Hepatocyte (in vitro differentiated cells): ENCODE data around the gene PFKM. TPM values are rescaled to one million over a fixed set of nuclear protein-coding genes. Genes with fewer than 3 reads are reported as not detected.

ENCODE experiments used
- DNase-seq: peaks from one replicate; pipeline ENCODE4 v3.0.0-alpha.2; 2016; ENCODE audit warnings: low spot score
- H2AFZ ChIP-seq: fragments of 200-600 bp; sonication (generic); 2 replicates; pipeline ENCODE4 v1.6.0; 2016; ENCODE audit warnings: antibody characterized with exemption, mild to moderate bottlenecking
- H3K27ac ChIP-seq: fragments of 200-600 bp; sonication (generic); 2 replicates; pipeline ENCODE4 v1.5.1; 2016; ENCODE audit warnings: mild to moderate bottlenecking
- H3K27me3 ChIP-seq: fragments of 200-600 bp; sonication (generic); 2 replicates; pipeline ENCODE4 v1.6.1; 2016
- H3K36me3 ChIP-seq: fragments of 200-600 bp; sonication (generic); replicated peaks from 2 replicates; pipeline ENCODE4 v1.5.1; 2016; ENCODE audit warnings: low read depth; ENCODE audit not compliant: insufficient read depth
- H3K4me1 ChIP-seq: fragments of 200-600 bp; sonication (generic); 2 replicates; pipeline ENCODE4 v1.5.1; 2016; ENCODE audit warnings: mild to moderate bottlenecking, moderate library complexity; ENCODE audit not compliant: insufficient read depth
- H3K4me2 ChIP-seq: fragments of 200-600 bp; sonication (generic); 2 replicates; pipeline ENCODE4 v1.6.0; 2016
- H3K4me3 ChIP-seq: fragments of 200-600 bp; sonication (generic); 2 replicates; pipeline ENCODE4 v1.5.1; 2016; ENCODE audit warnings: mild to moderate bottlenecking
- H3K79me2 ChIP-seq: fragments of 200-600 bp; sonication (generic); 2 replicates; pipeline ENCODE4 v1.6.0; 2017; ENCODE audit warnings: mild to moderate bottlenecking
- H3K9me2 ChIP-seq: fragments of 200-600 bp; sonication (generic); replicated peaks from 2 replicates; pipeline ENCODE4 v1.6.0; 2017; ENCODE audit warnings: mild to moderate bottlenecking; ENCODE audit not compliant: insufficient read depth
- H3K9me3 ChIP-seq: fragments of 200-600 bp; sonication (generic); 2 replicates; pipeline ENCODE4 v1.5.1; 2016; ENCODE audit warnings: low read depth, mild to moderate bottlenecking
- H4K20me1 ChIP-seq: fragments of 200-600 bp; sonication (generic); 2 replicates; pipeline ENCODE4 v1.6.0; 2016; ENCODE audit warnings: mild to moderate bottlenecking; ENCODE audit not compliant: insufficient read depth, poor library complexity, severe bottlenecking
- CTCF ChIP-seq: fragments of 200-600 bp; sonication (generic); IDR thresholded peaks from 2 replicates; pipeline ENCODE4 v1.5.1; 2016; ENCODE audit warnings: antibody characterized with exemption, mild to moderate bottlenecking; ENCODE audit not compliant: poor library complexity
- EZH2 ChIP-seq: fragments of 200-600 bp; sonication (generic); IDR thresholded peaks from 2 replicates; pipeline ENCODE4 v1.6.1; 2016; ENCODE audit warnings: antibody characterized with exemption, mild to moderate bottlenecking, borderline replicate concordance
- EZH2phosphoT487 ChIP-seq: fragments of 200-600 bp; sonication (generic); IDR thresholded peaks from one replicate; pipeline ENCODE4 v1.6.1; 2018; ENCODE audit warnings: antibody characterized with exemption, mild to moderate bottlenecking, low read depth, moderate library complexity; ENCODE audit not compliant: unreplicated experiment, severe bottlenecking
- WGBS: methylation state at CpG from one replicate; pipeline ENCODE4 v1.1.6; 2016; ENCODE audit warnings: low lambda C conversion rate; ENCODE audit errors: missing lambda C conversion rate; 5-methylcytosine and 5-hydroxymethylcytosine counted together
- polyA plus RNA-seq: library from polyadenylated mRNA; unstranded; fragments of >200 nt; fragmentation: Nextera tagmentation; extraction: Ambion mirVana; gene quantifications from 2 replicates; pipeline ENCODE4 v1.2.1, GENCODE V29; 2016
- total RNA-seq: library from RNA; depleted of rRNA; stranded (reverse); fragments of >200 nt; gene quantifications from 2 replicates; pipeline ENCODE4 v1.2.3, GENCODE V29; 2014

Gene PFKM
- total and polyA plus RNA-seq, 2 experiments from 2014 or later, result 49.1 to 51.9 TPM

GRCh38 chr12:48131517-48131916, 12.4 kb downstream of the PFKM start:
- WGBS, result 93% methylated on average over 2 of the region's 2 CpGs
- Histone ChIP-seq H2AFZ (no peak overlapping the region), H3K36me3 (peaks cover 6% of the 10 kb centered on the region), H4K20me1 (no peaks in the 10 kb centered on the region), H3K9me2 (no peaks in the 10 kb centered on the region), H3K27me3 (no peaks in the 10 kb centered on the region), H3K79me2 (peaks cover 4% of the 10 kb centered on the region), H3K27ac (no peak overlapping the region), H3K9me3 (no peaks in the 10 kb centered on the region), H3K4me3 (no peak overlapping the region), H3K4me2 (no peak overlapping the region), H3K4me1 (no peaks in the 10 kb centered on the region)
- TF ChIP-seq EZH2 (no peak), CTCF (no peak), EZH2phosphoT487 (no peak)
- no peak for DNase-seq

- TF ChIP-seq CTCF, result no peak
- no peak for TF ChIP-seq EZH2phosphoT487
- Histone ChIP-seq H4K20me1 (no peaks in the 10 kb centered on the region), H3K27ac (no peak overlapping the region), H3K27me3 (no peaks in the 10 kb centered on the region), H3K9me3 (no peaks in the 10 kb centered on the region), H2AFZ (no peak overlapping the region), H3K36me3 (peaks cover 6% of the 10 kb centered on the region), H3K4me1 (no peaks in the 10 kb centered on the region), H3K4me3 (no peak overlapping the region), H3K9me2 (no peaks in the 10 kb centered on the region), H3K79me2 (no peaks in the 10 kb centered on the region), H3K4me2 (no peak overlapping the region)
- WGBS, result 93% methylated on average over 14 of the region's 14 CpGs
- no peak for DNase-seq
These were observed 13.7 kb downstream of the PFKM start for GRCh38 chr12:48132826-48133225.

GRCh38 chr12:48135027-48135426, 15.9 kb downstream of the PFKM start:
- peaks cover 6% of the 10 kb centered on the region for H3K36me3 ChIP-seq
- WGBS, result 97% methylated on average over 5 of the region's 5 CpGs

More at GRCh38 chr12:48135027-48135426, 15.9 kb downstream of the PFKM start:
- no peak for DNase-seq
- Histone ChIP-seq H3K4me2 (no peak overlapping the region), H3K4me3 (no peak overlapping the region), H3K4me1 (no peaks in the 10 kb centered on the region), H3K27me3 (no peaks in the 10 kb centered on the region), H4K20me1 (no peaks in the 10 kb centered on the region), H2AFZ (no peak overlapping the region), H3K79me2 (no peaks in the 10 kb centered on the region), H3K9me3 (no peaks in the 10 kb centered on the region), H3K27ac (no peak overlapping the region), H3K9me2 (no peaks in the 10 kb centered on the region)
- TF ChIP-seq EZH2phosphoT487 (no peak), EZH2 (no peak), CTCF (no peak)
